NCI-H1092 treated with DMSO at 0.1 percent for 48 hours (cell line): ENCODE results near the gene BBS2.

Experiments
- DNase-seq: peaks from one replicate; lab custom pipeline; 2025; lab: John Stamatoyannopoulos, UW

BBS2 gene

GRCh38 chr16:56477096-56477878, 42.5 kb downstream of the BBS2 start:
- DNase-seq: no peak

DNA sequence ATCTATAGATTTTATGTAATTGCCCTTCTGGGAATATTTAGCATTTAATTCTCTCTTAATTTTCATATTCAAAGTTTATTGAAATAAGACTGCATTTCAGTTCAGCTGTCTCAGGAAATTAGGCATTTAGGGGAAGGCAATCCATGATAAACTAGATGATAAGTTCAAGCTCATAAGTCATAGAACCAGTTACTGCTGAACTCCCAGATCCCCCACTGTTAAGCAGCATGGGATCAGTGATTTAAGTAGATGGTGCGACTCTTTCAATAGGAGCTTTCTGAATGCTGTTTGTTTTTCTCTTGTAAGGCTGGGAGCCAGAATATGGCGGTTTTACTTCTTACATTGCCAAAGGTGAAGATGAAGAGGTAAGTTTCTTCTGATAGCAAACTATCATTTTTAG, 44.6 kb downstream of the BBS2 start:
- DNase-seq: no peak

- no peak for DNase-seq
These were observed 49.2 kb downstream of the BBS2 start for GRCh38 chr16:56470666-56471065.

DNA sequence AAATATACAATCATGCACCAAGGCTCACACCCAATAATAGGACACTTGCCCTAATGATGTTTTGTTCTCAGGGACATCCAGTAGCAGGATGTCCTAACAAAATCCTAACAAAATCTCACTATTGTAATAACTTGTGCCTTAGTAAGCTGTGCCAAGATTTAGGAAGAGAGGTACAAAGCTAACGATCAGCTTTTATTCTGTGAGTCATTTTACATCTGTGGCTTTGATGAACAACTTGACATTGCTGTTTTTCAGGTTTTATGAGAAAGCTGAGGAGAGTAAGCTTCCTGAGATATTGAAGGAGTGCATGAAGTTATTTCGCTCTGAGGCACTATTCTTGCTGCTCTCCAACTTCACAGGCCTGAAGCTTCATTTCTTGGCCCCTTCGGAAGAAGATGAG, 49.6 kb downstream of the BBS2 start:
- DNase-seq: no peak

DNA sequence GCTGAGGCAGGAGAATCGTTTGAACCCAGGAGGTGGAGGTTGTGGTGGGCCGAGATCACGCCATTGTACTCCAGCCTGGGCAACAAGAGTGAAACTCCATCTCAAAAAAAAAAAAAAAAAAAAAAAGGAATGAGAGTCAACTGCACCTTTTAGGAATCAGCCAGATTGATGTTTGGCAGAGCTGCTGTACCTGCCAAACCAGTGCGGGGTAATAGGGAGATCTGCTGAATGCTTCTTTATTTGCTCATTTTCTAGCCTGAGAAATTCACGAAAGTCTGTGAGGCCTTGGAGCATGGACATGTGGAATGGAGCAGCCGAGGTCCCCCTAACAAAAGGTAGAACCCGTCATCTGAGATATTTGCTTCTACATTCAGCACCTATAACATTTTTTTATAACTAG, 50.1 kb downstream of the BBS2 start:
- DNase-seq: no peak

GRCh38 chr16:56468800-56469199, 51.0 kb downstream of the BBS2 start:
- DNase-seq: no peak

GRCh38 chr16:56466344-56466743, 53.5 kb downstream of the BBS2 start:
- DNase-seq: no peak

GRCh38 chr16:56463153-56463552, 56.7 kb downstream of the BBS2 start:
- DNase-seq: no peak

- no peak for DNase-seq
These were observed 57.6 kb downstream of the BBS2 start for GRCh38 chr16:56462064-56462796.

- DNase-seq: no peak
These were observed 59.7 kb downstream of the BBS2 start for GRCh38 chr16:56460101-56460500.

- DNase-seq: no peak
These were observed 61.8 kb downstream of the BBS2 start for GRCh38 chr16:56457927-56458470.

DNA sequence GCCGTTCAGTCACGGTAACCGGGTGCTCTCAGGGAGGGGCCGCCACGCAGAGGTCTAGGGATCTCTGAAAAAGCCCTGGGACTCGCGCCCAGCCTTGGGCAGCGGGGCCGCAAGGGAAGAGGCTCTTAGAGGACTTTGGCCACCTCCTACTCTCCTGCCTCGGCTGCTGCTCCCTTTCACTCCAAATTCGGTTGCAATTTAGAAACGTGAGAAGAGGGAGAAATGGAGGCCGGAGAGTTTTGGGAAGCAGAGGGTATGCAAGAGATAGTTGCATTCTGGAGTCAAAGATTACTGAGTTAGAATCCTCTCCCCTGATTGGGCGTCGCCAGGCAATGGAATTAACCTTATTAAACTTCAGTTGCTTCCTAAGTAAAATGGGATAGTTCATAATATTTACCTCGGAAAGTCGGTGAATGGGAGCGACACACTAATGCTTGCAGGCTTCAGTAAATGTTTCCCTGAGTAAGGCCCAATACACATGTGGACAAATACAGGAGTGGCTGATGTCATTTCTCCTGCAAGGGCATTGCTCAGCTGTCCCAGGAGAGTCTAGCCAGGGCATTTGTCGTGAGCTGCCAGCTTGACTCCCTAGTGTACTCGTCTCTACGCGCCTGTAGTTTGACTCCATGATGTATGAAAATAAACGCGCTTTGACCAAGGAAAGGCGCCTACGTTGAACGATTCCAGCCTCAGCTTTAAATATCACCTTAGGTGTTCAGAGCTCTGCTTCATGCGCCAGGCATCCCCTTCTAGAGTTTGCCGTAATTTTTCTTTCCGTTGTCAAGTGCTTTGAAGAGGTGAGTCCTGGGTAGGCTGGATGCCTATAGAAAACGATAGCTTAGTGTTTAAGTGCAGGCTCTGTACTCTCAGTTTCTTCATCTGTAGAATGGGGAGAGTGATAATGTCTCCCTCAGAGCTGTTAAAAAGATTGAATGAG, 67.8 kb downstream of the BBS2 start:
- DNase-seq: peak; percentile 32

DNA sequence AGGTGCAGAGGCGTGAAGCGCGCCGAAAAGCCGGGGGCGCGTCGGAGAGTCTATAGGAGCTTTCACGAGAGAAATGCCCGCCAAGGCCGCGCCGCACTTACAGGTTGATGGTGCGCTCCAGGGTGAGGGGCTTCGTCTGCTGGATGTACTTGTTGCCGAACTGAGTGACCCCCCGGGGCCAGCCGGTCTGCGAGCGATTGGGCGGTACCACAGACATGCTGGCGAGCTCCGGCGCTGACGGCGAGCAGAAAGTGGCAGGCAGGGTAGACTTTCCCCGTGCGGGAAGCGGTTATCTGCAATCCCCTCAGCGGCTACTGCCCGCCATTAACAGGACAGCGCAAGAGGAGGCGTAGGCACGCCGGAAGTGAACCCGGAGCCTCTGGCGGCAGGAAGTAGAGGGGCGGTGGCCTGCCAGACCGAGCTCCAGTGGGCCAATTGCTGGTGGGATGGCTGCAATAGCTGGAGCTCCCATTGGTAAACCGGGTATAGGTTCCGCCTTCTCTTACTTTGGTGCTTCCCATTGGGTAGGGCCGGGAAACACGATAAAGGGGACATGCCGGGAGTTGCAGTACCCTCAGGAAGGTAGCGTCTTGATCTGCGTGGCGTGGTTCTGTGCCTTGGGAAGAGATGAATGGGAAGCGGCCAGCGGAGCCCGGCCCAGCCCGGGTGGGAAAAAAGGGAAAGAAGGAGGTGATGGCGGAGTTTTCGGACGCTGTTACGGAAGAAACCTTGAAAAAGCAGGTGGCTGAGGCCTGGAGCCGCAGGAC, 68.7 kb downstream of the BBS2 start, which contains the start of the genes NUDT21 and OGFOD1:
TSS of gene NUDT21 (minus strand) at position 347 of the 767 bp plus-strand sequence. CDS start at position 217, 130 bp downstream.
TSS of gene OGFOD1 (plus strand) at position 569 of the 767 bp plus-strand sequence. CDS start at position 628, 59 bp downstream.
- DNase-seq: peak; percentile 98

- DNase-seq: no peak
These were observed 69.4 kb downstream of the BBS2 start for GRCh38 chr16:56450275-56450985.

- no peak for DNase-seq
These were observed 71.8 kb downstream of the BBS2 start for GRCh38 chr16:56448005-56448404.

DNA sequence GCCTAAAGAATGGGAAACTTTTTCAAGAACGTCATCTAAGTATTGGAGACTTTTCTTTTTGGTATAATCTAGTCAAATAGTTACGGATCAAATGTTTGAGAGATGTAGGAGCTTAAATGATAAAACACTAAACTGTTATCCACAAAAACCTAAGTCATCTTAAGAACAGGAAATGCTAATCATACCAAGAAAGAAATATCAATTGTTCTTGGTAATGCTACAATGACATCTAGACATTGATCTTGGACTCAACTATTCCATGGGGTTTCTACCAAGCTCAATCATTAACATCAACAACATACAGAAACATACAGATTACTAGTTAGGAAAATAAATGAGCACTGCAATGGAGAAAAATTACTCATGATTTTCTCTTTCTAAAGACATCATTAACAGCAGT, 72.5 kb downstream of the BBS2 start:
- no peak for DNase-seq

DNA sequence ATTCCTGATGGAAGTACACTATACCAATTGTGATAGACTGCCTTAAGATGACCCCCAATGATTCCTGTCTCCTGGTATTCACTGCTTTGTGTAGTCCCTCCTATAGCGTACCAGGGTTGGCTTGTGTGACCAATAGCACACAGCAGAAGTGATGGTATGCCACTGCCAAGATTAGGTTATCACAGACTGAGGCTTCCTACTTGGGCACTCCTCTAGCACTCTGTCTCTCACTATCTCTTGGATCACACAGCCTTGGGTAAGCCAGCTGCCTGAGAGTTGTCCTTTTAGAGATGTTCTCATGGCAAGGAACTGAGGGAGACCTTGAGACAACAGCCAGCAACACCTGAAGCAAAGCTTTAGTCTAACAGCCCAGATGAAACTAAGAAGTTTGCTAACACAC, 81.8 kb downstream of the BBS2 start:
- no peak for DNase-seq

DNA sequence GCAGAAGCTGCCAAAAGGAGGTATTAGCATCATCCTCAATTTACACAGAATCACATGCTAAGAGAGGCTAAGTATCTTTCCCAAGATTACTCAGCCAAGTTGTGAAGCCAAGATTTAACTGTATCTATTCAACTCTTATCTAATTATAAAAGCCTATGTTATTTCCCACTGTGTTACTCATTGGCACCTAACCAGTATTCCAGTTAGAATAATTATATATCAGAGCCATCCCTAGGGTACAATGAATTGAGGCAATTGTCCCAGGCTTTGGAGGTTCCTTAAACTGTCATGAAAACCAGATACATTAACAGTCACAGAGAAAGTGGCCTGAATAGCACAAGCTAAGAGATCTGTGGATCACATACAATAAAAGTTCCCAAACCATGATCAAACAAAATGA, 83.6 kb downstream of the BBS2 start:
- no peak for DNase-seq
